IPS-20b (cell line): Measurements from ENCODE around the gene TRIM65.

Source experiments
- H3K27ac ChIP-seq: one replicate; pipeline ENCODE4 v1.5.1; 2013; ENCODE audit warnings: low read length
- H3K27me3 ChIP-seq: 2 replicates; pipeline ENCODE4 v1.6.1; 2013; ENCODE audit warnings: mild to moderate bottlenecking, low read length, inconsistent platforms; ENCODE audit not compliant: insufficient read depth
- H3K36me3 ChIP-seq: 2 replicates; pipeline ENCODE4 v1.6.1; 2013; ENCODE audit warnings: low read depth, mild to moderate bottlenecking, inconsistent platforms, low read length, moderate library complexity; ENCODE audit not compliant: insufficient read depth
- H3K4me1 ChIP-seq: 2 replicates; pipeline ENCODE4 v1.6.1; 2013; ENCODE audit warnings: mild to moderate bottlenecking, control low read depth, inconsistent platforms, low read length, moderate library complexity; ENCODE audit not compliant: insufficient read depth
- H3K4me3 ChIP-seq: 2 replicates; pipeline ENCODE4 v1.5.1; 2013; ENCODE audit warnings: mild to moderate bottlenecking, low read length, inconsistent platforms
- H3K9ac ChIP-seq: 2 replicates; pipeline ENCODE4 v1.6.1; 2013; ENCODE audit warnings: low read depth, mild to moderate bottlenecking, inconsistent platforms, low read length, moderate library complexity
- H3K9me3 ChIP-seq: 2 replicates; pipeline ENCODE4 v1.6.1; 2013; ENCODE audit warnings: mild to moderate bottlenecking, low read depth, low read length, inconsistent platforms; ENCODE audit not compliant: insufficient read depth

TRIM65 gene

DNA sequence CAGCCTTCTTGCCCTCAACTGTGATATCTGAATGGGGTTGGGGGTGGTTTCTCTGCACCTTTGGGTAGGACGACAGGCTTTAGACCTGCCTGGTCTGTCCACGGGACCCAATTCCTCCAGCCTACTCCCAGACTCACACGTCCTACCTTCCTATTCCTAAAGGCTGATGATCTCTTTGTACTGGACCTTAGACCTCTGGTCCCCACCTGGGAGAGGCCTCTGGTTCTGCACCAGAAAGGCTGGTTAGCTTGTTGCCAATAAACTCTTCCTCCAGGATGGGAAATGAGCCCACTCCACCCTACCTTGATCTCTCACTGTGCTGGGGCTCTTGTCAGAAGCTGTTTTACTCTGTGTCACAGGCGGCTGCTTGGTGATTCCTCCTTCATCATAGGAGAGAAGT, 29.7 kb upstream of the TRIM65 start:
- peaks cover 10% of the 10 kb centered on the region for H3K36me3 ChIP-seq
- H3K4me1 ChIP-seq = no peaks in the 10 kb centered on the region
- H3K9ac ChIP-seq = no peak overlapping the region
- H3K27me3 ChIP-seq = no peaks in the 10 kb centered on the region
- H3K27ac ChIP-seq = no peak overlapping the region
- H3K9me3 ChIP-seq = no peaks in the 10 kb centered on the region
- H3K4me3 ChIP-seq = no peak overlapping the region

DNA sequence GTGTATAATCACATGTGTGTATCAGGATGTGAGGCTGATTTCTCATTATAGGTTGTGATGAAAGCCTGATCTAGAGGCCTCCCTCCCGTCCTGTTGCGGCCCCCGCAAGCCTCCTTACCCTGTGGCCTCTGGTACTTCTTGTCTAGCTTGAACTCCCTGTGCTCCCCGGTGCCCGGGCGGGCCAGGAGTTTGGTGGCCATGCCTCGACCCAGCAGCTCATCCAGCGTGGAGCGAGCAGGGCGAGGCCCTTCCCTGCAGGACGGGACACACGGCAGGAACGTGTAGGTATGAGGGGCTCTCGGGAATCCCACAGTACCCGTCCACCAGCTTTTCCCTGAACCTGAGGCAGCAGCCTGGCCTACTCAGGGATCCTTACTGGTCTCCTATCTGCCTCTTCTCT, 29.2 kb upstream of the TRIM65 start:
- no peaks in the 10 kb centered on the region for H3K27me3 ChIP-seq
- no peaks in the 10 kb centered on the region for H3K4me1 ChIP-seq
- H3K9ac ChIP-seq = no peak overlapping the region
- H3K9me3 ChIP-seq = no peaks in the 10 kb centered on the region
- peaks cover 10% of the 10 kb centered on the region for H3K36me3 ChIP-seq
- no peak overlapping the region for H3K27ac ChIP-seq
- no peak overlapping the region for H3K4me3 ChIP-seq

DNA sequence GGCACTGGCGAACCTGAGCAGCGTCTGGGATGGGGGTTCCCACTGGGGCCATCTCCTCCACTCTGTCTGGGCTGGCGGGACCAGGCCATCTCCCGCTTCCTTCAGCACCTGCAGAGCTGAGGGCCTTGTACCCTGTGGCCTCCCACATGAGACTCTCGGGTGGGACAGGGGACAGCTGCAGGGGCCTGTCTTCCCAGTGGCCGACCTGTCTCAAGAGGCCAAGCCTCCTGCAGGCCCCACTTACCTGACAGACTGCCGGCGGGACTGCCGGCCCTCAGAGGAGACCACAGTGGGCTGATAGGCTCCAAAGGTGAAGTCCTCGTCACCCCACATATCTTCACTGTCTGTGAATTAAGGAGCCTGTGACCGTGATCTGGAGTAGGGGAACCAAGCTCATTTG, 28.4 kb upstream of the TRIM65 start:
- no peak overlapping the region for H3K27ac ChIP-seq

DNA sequence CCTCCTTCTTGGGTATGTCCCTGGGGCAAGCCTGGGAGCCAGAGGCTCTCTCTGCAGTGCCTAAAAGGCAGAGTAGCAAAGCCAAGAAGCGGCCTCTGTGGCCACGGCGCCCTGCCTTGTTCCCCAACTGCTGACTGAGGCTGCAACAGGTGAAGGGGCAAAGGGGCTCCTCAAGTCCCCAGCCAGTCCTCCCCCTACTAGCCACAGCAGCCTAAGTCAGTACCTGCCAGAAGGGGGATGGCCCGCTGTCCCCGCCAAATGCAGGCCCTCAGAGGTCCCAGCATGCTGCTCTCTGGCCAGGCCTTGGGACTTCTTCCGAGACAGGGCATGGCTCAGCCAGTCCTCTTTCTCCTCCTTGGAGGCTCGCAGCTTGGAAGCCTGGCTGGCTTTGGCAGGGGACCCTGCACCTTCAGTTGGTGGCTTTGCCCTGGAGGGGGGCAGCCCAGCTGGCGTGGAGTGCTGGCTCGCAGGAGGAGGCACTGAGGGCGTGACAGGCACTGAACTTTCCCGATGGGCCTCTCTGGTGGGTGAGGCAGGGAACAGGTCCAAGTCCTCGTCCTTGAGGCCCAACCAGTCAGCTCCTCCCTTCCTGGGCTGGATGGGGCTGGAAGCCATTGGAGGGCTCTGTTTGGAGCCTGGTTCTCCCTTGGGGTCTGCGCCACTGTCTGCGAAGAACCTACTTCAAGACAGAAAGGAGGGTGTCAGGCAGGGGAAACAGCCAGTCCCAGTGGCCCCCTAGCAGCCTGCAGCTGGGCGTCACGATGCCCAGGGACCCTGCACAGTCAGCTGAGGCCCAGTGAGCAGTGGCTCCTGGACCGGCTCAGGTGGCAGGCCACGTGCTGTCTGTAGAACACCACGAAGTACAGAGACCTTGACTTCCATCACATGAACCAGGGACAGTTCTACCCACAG, 26.5 kb upstream of the TRIM65 start:
- H3K9me3 ChIP-seq = no peaks in the 10 kb centered on the region
- peaks cover 10% of the 10 kb centered on the region for H3K36me3 ChIP-seq
- H3K4me3 ChIP-seq = no peak overlapping the region
- H3K4me1 ChIP-seq = no peaks in the 10 kb centered on the region
- H3K27ac ChIP-seq = no peak overlapping the region
- H3K27me3 ChIP-seq = no peaks in the 10 kb centered on the region
- H3K9ac ChIP-seq = no peak overlapping the region

More for the DNA sequence above, 28.4 kb upstream of the TRIM65 start:
- Histone ChIP-seq H3K4me1 (no peaks in the 10 kb centered on the region), H3K9ac (no peak overlapping the region), H3K4me3 (no peak overlapping the region), H3K9me3 (no peaks in the 10 kb centered on the region), H3K36me3 (peaks cover 10% of the 10 kb centered on the region), H3K27me3 (no peaks in the 10 kb centered on the region)

DNA sequence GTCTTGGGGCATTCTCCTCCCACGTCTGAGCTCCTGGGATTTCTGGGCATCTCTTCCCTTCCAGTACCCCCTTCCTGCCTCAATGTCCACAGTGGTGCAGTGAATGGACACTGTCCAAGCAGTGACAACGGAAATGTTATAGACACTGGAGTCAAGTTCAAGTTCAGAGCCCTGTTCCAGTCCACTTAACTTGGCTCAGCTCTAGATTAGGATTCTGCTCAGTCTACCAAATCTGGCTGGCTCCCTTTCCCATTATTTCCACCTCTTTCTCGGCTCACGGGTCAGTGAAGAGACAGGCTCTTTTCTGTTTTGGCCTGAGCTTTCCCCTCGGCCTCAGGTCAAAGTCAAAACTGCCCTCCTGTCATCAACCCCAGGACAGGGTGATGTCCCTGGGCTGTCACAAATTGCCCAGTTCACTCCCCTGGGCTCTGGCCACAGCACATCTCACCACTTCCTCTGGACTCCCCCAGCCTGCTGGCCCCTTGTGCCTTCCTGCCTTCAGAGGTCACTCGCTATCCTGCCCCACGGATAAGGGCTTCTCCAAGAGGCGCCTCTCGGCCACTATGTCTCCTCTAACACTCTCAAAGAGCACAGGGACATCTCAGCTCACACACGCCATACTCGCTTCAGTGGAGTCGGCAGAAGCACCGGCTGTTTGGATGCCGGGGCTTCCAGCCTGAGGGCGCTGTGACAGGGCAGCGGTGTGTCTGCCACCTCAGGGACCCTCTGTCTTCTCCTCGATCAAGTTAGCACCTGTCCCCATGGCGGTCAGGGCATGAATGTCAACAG, 25.6 kb upstream of the TRIM65 start:
- Histone ChIP-seq H3K9me3 (no peaks in the 10 kb centered on the region), H3K36me3 (peaks cover 10% of the 10 kb centered on the region), H3K27ac (no peak overlapping the region), H3K4me1 (no peaks in the 10 kb centered on the region), H3K4me3 (no peak overlapping the region), H3K27me3 (no peaks in the 10 kb centered on the region), H3K9ac (no peak overlapping the region)

DNA sequence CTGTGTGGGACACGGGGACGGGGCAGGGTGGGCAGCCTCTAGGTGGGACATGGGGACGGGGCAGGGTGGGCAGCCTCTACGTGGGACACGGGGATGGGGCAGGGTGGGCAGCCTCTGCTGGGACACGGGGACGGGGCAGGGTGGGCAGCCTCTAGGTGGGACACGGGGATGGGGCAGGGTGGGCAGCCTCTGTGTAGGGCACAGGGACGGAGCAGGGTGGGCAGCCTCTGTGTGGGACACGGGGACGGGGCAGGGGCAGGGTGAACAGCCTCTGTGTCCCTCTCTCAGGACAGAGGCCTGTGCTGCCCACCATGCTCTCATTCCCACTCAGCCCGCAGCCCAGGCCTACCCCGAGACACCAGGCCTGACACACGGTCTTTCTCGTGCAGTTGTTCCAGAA, 24.8 kb upstream of the TRIM65 start:
- Histone ChIP-seq H3K4me1 (no peaks in the 10 kb centered on the region), H3K36me3 (peaks cover 10% of the 10 kb centered on the region), H3K4me3 (no peak overlapping the region), H3K27me3 (no peaks in the 10 kb centered on the region), H3K27ac (no peak overlapping the region), H3K9me3 (no peaks in the 10 kb centered on the region), H3K9ac (no peak overlapping the region)

DNA sequence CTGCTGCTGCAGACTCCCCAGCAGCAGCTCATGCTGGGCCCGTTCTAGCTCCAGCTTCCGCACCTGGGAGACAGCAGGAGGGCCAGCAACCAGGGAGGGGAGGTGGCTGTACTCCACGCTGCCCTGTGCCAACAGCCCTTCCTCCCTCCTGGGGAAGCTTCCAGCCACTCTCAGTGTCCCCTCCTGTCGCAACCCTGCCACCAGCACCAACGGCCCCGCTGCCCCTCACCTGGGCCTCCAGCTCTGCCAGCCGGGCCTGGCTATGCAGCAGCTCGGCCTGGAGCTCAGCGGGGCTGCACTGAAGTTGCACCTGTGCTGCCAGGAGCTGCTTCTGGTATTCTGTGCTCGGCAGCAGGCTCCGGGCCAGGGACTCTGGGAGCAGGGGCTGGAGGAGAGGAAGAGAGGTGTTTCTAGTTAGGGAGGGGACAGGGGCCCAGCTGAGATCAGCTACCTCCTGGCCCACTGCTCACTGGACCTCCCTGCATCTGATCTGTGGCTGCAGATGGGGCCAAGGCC, 23.4 kb upstream of the TRIM65 start:
- H3K36me3 ChIP-seq = no peaks in the 10 kb centered on the region; the same call in 1 of the 2 replicates
- no peaks in the 10 kb centered on the region for H3K27me3 ChIP-seq
- H3K4me1 ChIP-seq = no peaks in the 10 kb centered on the region
- H3K27ac ChIP-seq = no peak overlapping the region
- no peaks in the 10 kb centered on the region for H3K9me3 ChIP-seq
- no peak overlapping the region for H3K9ac ChIP-seq
- no peak overlapping the region for H3K4me3 ChIP-seq

DNA sequence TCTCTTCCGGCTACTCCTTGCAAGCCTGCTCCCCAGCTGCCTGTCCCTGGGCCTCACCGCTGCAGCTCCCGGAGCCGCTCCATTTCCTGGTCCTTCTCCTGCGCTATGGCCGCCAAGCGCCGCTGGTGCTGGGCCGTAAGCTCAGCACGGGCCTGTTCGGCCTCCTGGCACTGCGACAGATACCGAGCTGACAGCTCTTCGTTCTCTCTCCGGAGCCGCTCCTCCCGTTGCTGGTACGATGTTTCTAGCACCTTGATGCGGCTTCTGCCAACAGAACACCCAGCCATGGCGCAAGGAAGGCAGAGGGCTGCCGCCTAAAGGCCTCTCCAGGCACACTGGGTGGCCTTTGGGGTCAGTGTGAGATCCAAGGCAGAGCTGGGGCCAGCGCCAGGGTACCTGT, 22.9 kb upstream of the TRIM65 start:
- Histone ChIP-seq H3K27ac (no peak overlapping the region), H3K9me3 (no peaks in the 10 kb centered on the region), H3K36me3 (no peaks in the 10 kb centered on the region; the same call in 1 of the 2 replicates)

DNA sequence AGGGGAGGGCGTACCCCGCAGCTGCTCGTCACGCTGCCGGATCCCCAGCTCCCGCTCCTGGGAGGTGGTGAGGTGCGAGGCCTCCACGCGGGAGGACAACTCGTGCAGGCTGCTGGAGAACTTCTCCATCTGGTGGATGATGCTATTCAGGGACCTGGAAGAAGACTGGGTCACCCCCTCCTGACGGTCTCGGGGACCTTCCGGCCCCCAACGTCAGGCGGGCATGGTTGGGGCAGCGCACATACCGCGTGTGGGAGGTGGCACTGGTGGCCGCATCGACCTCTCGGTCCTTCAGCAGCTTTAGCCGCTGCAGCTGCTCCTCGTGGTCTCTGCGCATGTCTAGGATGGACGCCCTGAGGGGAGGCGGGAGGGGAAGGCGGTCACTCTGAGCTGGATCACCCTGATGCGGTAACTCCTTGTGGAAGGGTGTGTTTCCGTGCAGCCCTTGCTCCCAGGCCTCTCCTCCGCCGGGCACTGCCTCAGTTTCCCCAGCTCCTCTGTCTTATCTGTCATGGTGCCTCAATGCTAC, 21.2 kb upstream of the TRIM65 start:
- H3K9ac ChIP-seq = no peak overlapping the region
- H3K27ac ChIP-seq = no peak overlapping the region
- H3K4me3 ChIP-seq = no peak overlapping the region
- H3K4me1 ChIP-seq = no peaks in the 10 kb centered on the region
- no peaks in the 10 kb centered on the region; the same call in 1 of the 2 replicates for H3K36me3 ChIP-seq
- no peaks in the 10 kb centered on the region for H3K27me3 ChIP-seq
- no peaks in the 10 kb centered on the region for H3K9me3 ChIP-seq

More for the DNA sequence above, 22.9 kb upstream of the TRIM65 start:
- no peak overlapping the region for H3K9ac ChIP-seq
- no peak overlapping the region for H3K4me3 ChIP-seq
- H3K4me1 ChIP-seq = no peaks in the 10 kb centered on the region
- H3K27me3 ChIP-seq = no peaks in the 10 kb centered on the region

DNA sequence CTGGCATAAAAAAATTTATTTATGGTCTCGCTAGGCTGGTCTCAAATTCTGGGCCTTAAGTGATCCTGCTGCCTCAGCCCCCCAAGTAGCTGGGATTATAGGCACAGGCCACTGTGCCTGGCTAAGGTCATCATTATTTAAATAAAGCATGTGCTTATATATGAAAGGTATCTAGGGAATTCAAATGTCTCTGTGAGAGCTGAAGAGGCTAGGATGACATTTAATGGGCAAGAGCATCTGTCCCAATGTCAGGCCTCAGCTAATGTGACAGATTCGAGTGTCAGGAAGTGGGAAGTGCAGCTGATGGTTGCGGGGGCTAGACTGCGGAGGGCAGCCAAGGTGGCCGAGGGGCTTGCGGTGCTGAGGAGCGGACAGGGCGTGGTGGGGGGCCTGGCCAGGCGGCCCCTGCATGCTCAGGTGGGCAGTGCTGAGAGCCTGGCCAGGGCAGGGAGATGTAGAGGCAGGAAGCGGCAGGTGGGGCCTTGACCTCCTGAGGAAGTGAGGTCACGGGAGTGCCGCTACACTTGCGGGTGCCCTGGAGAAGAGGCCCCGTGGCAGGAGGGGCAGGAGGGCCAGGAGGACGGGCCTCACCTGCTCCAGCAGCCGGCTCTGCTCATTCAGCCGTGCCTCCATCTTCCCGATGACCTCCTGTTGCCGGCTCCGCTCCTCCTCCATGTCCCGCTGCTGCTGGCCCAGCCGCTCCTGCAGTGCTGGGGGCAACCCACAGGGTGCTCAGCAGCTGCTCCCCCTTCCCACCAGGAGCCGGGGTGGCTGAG, 20.6 kb upstream of the TRIM65 start:
- no peaks in the 10 kb centered on the region for H3K9me3 ChIP-seq
- H3K27me3 ChIP-seq = no peaks in the 10 kb centered on the region
- no peaks in the 10 kb centered on the region; the same call in 1 of the 2 replicates for H3K36me3 ChIP-seq
- no peak overlapping the region for H3K4me3 ChIP-seq
- no peak overlapping the region for H3K27ac ChIP-seq
- H3K9ac ChIP-seq = no peak overlapping the region
- no peaks in the 10 kb centered on the region for H3K4me1 ChIP-seq

DNA sequence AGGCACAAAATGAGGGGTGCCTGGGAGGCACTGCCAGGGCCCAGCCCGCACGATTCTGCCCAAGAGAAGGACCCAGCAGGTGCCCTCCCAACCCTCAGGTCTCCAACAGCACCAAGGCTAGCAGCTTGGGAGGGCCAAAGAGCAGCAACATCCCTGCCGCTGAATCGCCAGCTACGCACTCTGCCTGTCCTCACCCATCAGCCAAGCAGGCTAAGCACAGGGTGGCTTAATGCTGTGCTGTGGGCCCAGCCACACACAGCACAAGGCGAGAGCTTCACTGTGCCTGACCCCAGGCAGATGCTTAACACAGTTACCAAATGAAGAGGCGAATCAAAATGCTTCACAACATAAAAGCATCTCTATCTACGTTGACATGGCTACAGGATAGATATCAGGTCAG, 18.5 kb upstream of the TRIM65 start:
- Histone ChIP-seq H3K36me3 (peaks cover 5% of the 10 kb centered on the region; the same call in 1 of the 2 replicates), H3K4me3 (no peak overlapping the region), H3K4me1 (no peaks in the 10 kb centered on the region), H3K27me3 (no peaks in the 10 kb centered on the region), H3K27ac (no peak overlapping the region), H3K9me3 (no peaks in the 10 kb centered on the region), H3K9ac (no peak overlapping the region)
